PC-9 (cell line): ENCODE results near the gene POMT1. TPM values are rescaled to one million over a fixed set of nuclear protein-coding genes. Genes with fewer than 3 reads are reported as not detected.

Experiments
- BruUV-seq: library from RNA; stranded (reverse); fragments of 400-500 nt; replicated peaks from 2 replicates; lab custom pipeline; 2021; lab: Mats Ljungman, UMichigan
- CTCF ChIA-PET: fragments of 300-600 bp; sonication (Branson Sonifier 250); formaldehyde crosslinking; loops from one replicate; lab custom pipeline; 2022; ENCODE audit warnings: antibody characterized with exemption; lab: Charles Lee
- POLR2A ChIA-PET: fragments of 300-600 bp; sonication (Branson Sonifier 250); formaldehyde crosslinking; loops from one replicate; lab custom pipeline; 2022; ENCODE audit warnings: antibody characterized with exemption; ENCODE audit not compliant: unreplicated experiment; lab: Charles Lee
- DNase-seq, 2 experiments: peaks; one replicate each; pipeline versions ENCODE4 v3.0.0 to v3.0.0-alpha.2; 2015 to 2022; ENCODE audit warnings: mixed read lengths in 1 of 2
- H2AFZ ChIP-seq: fragments of 200-600 bp; sonication (generic); 2 replicates; pipeline ENCODE4 v1.8.1; 2017; ENCODE audit warnings: antibody characterized with exemption
- H3F3A ChIP-seq: fragments of 200-600 bp; sonication (generic); 2 replicates; pipeline ENCODE4 v1.8.1; 2017; ENCODE audit warnings: antibody characterized with exemption, mild to moderate bottlenecking, low read depth; ENCODE audit not compliant: insufficient read depth
- H3K27ac ChIP-seq: fragments of 200-600 bp; sonication (generic); 2 replicates; pipeline ENCODE4 v1.6.1; 2016; ENCODE audit warnings: mixed run types
- H3K27me3 ChIP-seq: fragments of 200-600 bp; sonication (generic); 2 replicates; pipeline ENCODE4 v1.6.1; 2016; ENCODE audit warnings: low read depth, mixed run types; ENCODE audit not compliant: insufficient read depth
- H3K36me3 ChIP-seq: fragments of 200-600 bp; sonication (generic); 2 replicates; pipeline ENCODE4 v1.6.1; 2016; ENCODE audit warnings: low read depth, mixed run types
- H3K4me1 ChIP-seq: fragments of 200-600 bp; sonication (generic); replicated peaks from 2 replicates; pipeline ENCODE4 v1.6.1; 2016; ENCODE audit warnings: mixed run types; ENCODE audit not compliant: insufficient read depth
- H3K4me2 ChIP-seq: fragments of 200-600 bp; sonication (generic); 2 replicates; pipeline ENCODE4 v1.6.1; 2017; ENCODE audit warnings: mixed run types
- H3K4me3 ChIP-seq: fragments of 200-600 bp; sonication (generic); 2 replicates; pipeline ENCODE4 v1.6.1; 2016; ENCODE audit warnings: mixed run types
- H3K79me2 ChIP-seq: fragments of 200-600 bp; sonication (generic); 2 replicates; pipeline ENCODE4 v1.6.1; 2017; ENCODE audit warnings: low read depth, mixed run types
- H3K9me2 ChIP-seq: fragments of 200-600 bp; sonication (generic); 2 replicates; pipeline ENCODE4 v1.8.1; 2017; ENCODE audit warnings: mild to moderate bottlenecking; ENCODE audit not compliant: insufficient read depth
- H3K9me3 ChIP-seq: fragments of 200-600 bp; sonication (generic); 2 replicates; pipeline ENCODE4 v1.8.1; 2016; ENCODE audit warnings: low read depth; ENCODE audit not compliant: insufficient read depth
- H4K20me1 ChIP-seq: fragments of 200-600 bp; sonication (generic); 2 replicates; pipeline ENCODE4 v1.8.1; 2017; ENCODE audit not compliant: insufficient read depth
- EZH2 ChIP-seq: fragments of 200-600 bp; sonication (generic); IDR thresholded peaks from 2 replicates; pipeline ENCODE4 v1.8.0; 2017; ENCODE audit warnings: antibody characterized with exemption, low read depth
- intact Hi-C: fragments of 100-400 bp; cut with micrococcal nuclease; formaldehyde crosslinking; loops from one replicate; pipeline ENCODE4 v1.10.0; 2022; ENCODE audit not compliant: unreplicated experiment
- total RNA-seq: library from RNA; stranded (reverse); gene quantifications from 2 replicates; pipeline ENCODE4 v1.2.3, GENCODE V29; 2021
- TF ChIP-seq, protein P1 (sequence below): fragments of 200-600 bp; sonication (generic); conservative IDR thresholded peaks from 2 replicates; pipeline ENCODE4 v1.6.1; 2017; ENCODE audit warnings: mixed run types, antibody characterized with exemption, mild to moderate bottlenecking, moderate library complexity

Gene POMT1
- total RNA-seq, 1 experiment from 2014 or later, result 35.3 TPM

DNA sequence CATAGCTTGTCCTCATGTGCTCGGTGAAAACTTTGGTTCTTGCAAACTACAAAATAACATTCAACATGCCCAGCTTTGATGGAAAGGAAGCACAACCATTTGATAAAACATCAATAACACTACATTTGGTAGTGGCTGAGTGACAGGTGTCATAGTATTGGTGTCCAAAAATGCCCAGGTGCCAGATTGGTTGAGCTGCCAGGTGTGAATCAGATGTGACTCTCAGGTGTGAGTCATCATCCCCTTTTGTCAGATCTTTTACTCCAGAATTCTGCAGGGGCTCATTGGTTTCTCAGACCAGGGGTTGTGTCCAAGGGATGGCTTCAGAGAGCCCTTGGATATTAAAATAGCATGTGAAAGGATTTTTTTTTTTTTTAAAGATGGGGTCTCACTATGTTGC, 22.5 kb upstream of the POMT1 start:
- intact Hi-C loops, result no loop called here
- Histone ChIP-seq H2AFZ (no peak overlapping the region), H3K27me3 (no peaks in the 10 kb centered on the region), H3K79me2 (peaks cover 16% of the 10 kb centered on the region; the same call in 1 of the 2 replicates), H3F3A (peaks cover 17% of the 10 kb centered on the region), H3K9me2 (no peaks in the 10 kb centered on the region), H3K27ac (no peak overlapping the region), H3K9me3 (no peaks in the 10 kb centered on the region), H3K4me3 (no peak overlapping the region), H3K4me2 (no peak overlapping the region), H3K4me1 (no peaks in the 10 kb centered on the region), H4K20me1 (peaks cover 61% of the 10 kb centered on the region), H3K36me3 (peaks cover 25% of the 10 kb centered on the region)
- DNase-seq, result no peak
- TF ChIP-seq EZH2, result no peak
- TF ChIP-seq, protein P1, sequence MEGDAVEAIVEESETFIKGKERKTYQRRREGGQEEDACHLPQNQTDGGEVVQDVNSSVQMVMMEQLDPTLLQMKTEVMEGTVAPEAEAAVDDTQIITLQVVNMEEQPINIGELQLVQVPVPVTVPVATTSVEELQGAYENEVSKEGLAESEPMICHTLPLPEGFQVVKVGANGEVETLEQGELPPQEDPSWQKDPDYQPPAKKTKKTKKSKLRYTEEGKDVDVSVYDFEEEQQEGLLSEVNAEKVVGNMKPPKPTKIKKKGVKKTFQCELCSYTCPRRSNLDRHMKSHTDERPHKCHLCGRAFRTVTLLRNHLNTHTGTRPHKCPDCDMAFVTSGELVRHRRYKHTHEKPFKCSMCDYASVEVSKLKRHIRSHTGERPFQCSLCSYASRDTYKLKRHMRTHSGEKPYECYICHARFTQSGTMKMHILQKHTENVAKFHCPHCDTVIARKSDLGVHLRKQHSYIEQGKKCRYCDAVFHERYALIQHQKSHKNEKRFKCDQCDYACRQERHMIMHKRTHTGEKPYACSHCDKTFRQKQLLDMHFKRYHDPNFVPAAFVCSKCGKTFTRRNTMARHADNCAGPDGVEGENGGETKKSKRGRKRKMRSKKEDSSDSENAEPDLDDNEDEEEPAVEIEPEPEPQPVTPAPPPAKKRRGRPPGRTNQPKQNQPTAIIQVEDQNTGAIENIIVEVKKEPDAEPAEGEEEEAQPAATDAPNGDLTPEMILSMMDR, result no peak
- CTCF ChIA-PET, result interaction anchor here (0.6 kb wide), 1 partner anchor 13 kb away, joined by 4 read pairs; no protein-coding TSS in a partner anchor
- BruUV-seq, result no TSS peak
- POLR2A ChIA-PET, result interaction anchor here (0.7 kb wide), 1 partner anchor 25 kb away, joined by 3 read pairs; no protein-coding TSS in a partner anchor

DNA sequence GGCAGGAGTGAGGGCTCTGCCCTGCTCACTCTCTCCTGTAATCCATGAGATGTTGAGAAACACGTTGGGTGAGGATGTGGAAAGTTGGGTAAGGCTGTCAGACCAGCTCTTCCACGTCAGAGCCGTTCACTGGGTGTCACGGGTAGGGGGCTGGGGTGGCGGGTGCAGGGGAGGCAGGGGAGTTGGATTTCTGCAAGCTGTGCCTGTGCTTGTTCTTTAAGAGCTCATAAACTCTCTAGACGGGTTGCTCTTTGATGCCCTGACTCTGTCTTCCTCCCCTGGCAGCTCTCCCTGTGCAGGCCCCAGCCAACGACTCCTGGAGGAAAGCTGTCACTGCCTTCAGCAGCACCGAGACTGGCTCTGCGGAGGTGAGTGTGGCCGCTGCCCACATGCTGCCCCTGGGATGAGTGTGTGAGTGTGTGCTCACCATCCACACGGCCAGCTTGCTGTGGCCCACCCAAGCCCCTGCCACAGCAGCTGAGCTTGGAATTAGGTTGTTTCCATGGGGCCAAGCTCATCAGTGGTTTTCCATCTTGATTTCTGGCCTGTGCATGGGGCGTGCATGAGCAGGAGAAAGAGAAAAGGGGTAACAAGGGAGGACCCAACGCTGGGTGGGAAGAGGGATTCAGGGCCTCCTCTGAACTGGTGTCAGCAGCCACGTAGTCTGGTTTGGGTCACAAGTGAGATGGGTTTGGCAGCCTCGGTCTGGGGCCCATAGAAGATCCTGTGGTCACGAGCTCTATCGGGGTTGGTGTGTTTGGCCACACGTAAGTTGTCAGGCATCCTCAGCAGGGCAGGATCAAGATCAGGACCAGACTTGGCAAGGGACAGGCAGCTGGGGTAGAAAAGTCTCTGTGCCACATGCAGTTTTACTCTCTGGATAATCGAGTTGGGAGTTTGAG, 21.0 kb upstream of the POMT1 start:
- DNase-seq, result no peak
- Histone ChIP-seq H3F3A (peaks cover 17% of the 10 kb centered on the region), H3K4me1 (no peaks in the 10 kb centered on the region), H3K27ac (no peak overlapping the region), H3K4me2 (no peak overlapping the region), H3K27me3 (no peaks in the 10 kb centered on the region), H3K79me2 (peaks cover 16% of the 10 kb centered on the region; the same call in 1 of the 2 replicates), H4K20me1 (peaks cover 55% of the 10 kb centered on the region), H3K36me3 (peaks cover 28% of the 10 kb centered on the region), H3K9me3 (no peaks in the 10 kb centered on the region), H2AFZ (no peak overlapping the region), H3K4me3 (no peak overlapping the region), H3K9me2 (no peaks in the 10 kb centered on the region)
- intact Hi-C loops, result no loop called here
- TF ChIP-seq EZH2, result no peak
- TF ChIP-seq, protein P1, result no peak
- CTCF ChIA-PET, result interaction anchor here (0.6 to 0.7 kb wide), 2 partner anchors 320 to 344 kb away, joined by 5 to 10 read pairs; no protein-coding TSS in a partner anchor
- POLR2A ChIA-PET, result interaction anchor here (0.7 kb wide), 2 partner anchors 176 to 318 kb away, joined by 3 to 4 read pairs; no protein-coding TSS in a partner anchor
- BruUV-seq, result no TSS peak

DNA sequence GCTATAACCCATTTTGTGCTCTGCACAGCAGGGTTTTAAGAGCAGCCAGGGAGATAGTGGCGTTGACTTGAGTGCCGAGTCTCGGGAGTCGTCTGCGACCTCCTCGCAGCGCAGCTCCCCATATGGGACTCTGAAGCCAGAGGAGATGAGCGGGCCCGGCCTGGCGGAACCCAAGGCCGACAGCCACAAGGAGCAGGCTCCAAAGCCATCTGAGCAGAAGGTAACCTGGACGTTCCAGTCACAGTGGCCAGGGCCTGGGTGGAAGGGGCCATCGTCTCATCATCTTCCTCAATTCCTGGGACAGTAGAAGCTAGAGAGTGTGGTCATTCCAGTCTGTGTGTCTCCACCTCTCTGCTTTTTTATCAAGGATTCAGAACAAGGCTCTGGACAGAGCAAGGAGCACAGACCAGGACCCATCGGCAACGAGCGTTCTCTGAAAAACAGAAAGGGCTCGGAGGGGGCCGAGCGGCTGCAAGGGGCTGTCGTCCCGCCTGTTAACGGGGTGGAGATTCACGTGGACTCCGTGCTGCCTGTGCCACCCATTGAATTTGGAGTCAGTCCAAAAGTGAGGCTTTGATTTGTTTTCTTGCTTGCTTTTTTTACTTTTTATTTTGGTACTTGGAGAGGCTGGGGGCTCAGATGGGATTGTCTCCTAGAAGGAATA, 20.2 kb upstream of the POMT1 start:
- TF ChIP-seq, protein P1, result no peak
- TF ChIP-seq EZH2, result no peak
- Histone ChIP-seq H3K4me2 (no peak overlapping the region), H3K9me2 (no peaks in the 10 kb centered on the region), H3F3A (peaks cover 17% of the 10 kb centered on the region), H3K4me3 (no peak overlapping the region), H3K79me2 (peaks cover 16% of the 10 kb centered on the region; the same call in 1 of the 2 replicates), H4K20me1 (peaks cover 56% of the 10 kb centered on the region), H3K36me3 (peaks cover 28% of the 10 kb centered on the region), H3K27me3 (no peaks in the 10 kb centered on the region), H3K9me3 (no peaks in the 10 kb centered on the region), H2AFZ (no peak overlapping the region), H3K27ac (no peak overlapping the region), H3K4me1 (no peaks in the 10 kb centered on the region)
- intact Hi-C loops, result no loop called here
- BruUV-seq, result no TSS peak
- POLR2A ChIA-PET, result no interaction called here
- no peak for DNase-seq
- CTCF ChIA-PET, result no interaction called here
